ENCODE data around the gene INPP5J. TPM values are rescaled to one million over a fixed set of nuclear protein-coding genes. Genes with fewer than 3 reads are reported as not detected.

Gene INPP5J
- total and polyA plus RNA-seq, 2 of the 13 experiments (the other 11 are each of a cell fraction or from before 2014, with no cell fraction given), result 0.24 to 1.1 TPM

GRCh38 chr22:31094741-31095140, 28.0 kb upstream of the INPP5J start (continued):
- TF ChIP-seq ZNF101 (CRISPR knock-in tag; IDR thresholded peaks at IDR 0.05; ENCODE audit: borderline replicate concordance, low read depth), result no peak
- TF ChIP-seq KIAA2018 (CRISPR knock-in tag; IDR thresholded peaks at IDR 0.05; ENCODE audit: borderline replicate concordance), result no peak
- no peak for TF ChIP-seq ARNT (IDR thresholded peaks at IDR 0.05)
- no peak for TF ChIP-seq ZNF264 (CRISPR knock-in tag; IDR thresholded peaks at IDR 0.05)
- no peak for TF ChIP-seq ZSCAN30 (CRISPR knock-in tag; IDR thresholded peaks at IDR 0.05)
- TF ChIP-seq FUBP1 (CRISPR knock-in tag; IDR thresholded peaks at IDR 0.05; ENCODE audit: borderline replicate concordance), result no peak
